Right lobe of liver (tissue), 4 donors: ENCODE measurements around the gene RARS1.

Experiments used
- CTCF ChIP-seq, 4 donors: fragments of 200-600 bp in 3 of 4; fragments of 450-650 bp in 1 of 4; IDR thresholded peaks; one replicate each; pipeline versions ENCODE4 v1.5.1 to v1.8.0; 2016 to 2022; ENCODE audit warnings: antibody characterized with exemption in 4 of 4, mild to moderate bottlenecking in 2 of 4
- POLR2A ChIP-seq: fragments of 450-650 bp; IDR thresholded peaks from one replicate; pipeline ENCODE4 v1.6.1; 2017; ENCODE audit warnings: antibody characterized with exemption, mild to moderate bottlenecking
- donor health status: DM: no; HTN: no; CAD: no.
- donor health status: DM: no; HTN: no; CAD: no.
- donor health status: DM: no; HTN: yes; CAD: no.

DNA sequence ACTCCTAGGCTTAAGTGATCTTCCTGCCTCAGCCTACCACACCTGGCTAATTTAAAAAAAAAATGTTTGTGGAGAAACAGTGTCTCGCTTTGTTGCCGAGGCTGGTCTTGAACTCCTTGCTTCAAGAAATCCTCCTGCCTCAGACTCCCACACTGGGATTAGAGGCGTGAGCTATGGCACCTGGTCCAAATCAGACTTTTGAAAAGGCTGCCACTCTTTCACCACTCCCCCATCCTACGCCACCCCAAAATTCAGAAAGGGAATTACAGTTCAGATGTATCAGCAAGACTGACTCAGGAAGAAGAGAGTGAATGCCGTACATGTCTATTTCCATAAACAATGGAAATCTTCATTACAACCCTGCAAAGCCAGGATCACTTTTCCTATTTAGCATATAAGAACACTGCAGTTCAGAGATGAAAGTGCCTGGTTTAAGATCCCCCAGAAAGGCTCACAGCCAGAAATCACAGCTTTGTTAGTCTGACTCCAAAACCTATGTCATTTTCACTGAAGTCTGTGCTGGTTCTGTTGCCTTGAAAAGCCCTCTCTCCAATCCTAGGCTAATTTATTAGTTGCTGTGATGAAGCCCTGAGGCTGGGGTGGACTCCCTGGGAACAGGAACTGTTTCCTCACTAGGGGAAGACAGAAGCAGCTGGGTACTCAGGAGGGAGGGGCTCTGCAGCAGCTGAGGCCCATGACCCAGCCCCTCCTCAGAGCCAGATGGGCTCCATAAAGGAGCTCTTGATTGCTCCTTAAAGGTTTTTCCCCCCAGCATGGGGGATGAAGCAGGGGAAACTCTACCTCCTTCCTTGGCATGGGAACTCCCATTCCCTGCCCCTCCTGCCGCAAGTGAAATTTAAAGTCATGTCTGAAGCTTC is 46.0 kb downstream of the RARS1 start:
- TF ChIP-seq POLR2A = no peak
- no peak for TF ChIP-seq CTCF (IDR thresholded peaks at IDR 0.05)
